Measurements from ENCODE around the gene RHOA.
"Not testable (repeated sequence)": the region's sequence is repeated elsewhere in the genome, so short reads cannot be mapped to it uniquely, and the experiment has no call there.

RHOA gene

DNA sequence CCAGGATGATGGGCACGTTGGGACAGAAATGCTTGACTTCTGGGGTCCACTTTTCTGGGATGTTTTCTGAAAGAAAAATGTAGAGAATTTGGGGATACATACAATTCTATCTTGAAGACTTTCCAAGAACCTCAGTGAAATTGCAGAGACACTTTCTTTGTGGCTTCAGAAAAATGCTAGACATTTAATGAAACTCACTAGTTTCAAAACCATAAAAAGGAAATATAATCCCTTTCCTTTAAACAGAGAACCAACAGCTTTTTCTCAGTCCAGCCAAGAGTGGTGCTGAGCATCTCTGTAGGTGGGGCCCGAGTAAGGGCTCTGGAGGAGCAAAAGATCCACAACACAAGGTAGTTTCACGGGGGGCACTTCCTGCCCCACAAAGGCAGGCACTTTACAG lies 49.2 kb downstream of the RHOA start:
- no peak for DNase-seq (ENCODE audit: low spot score)

DNA sequence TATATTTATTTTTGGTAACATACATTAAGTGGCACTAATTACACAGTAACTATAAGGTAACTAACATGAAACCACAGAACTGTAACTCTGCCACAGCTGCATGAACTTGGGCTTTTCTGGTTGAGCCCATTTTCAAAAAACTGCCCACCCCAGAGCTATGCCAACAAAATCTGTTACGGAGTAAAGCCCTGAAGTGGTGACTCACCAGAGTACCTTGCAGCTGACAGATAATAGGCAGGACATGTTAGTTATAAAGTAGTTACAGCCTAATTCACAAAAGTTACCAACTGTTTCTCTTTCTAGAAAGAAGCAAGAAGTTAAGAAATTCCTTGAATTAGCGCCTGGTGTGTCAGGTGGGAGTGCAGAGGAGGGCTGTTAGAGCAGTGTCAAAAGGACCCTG lies 52.2 kb downstream of the RHOA start:
- no peak for DNase-seq (ENCODE audit: low spot score)

DNA sequence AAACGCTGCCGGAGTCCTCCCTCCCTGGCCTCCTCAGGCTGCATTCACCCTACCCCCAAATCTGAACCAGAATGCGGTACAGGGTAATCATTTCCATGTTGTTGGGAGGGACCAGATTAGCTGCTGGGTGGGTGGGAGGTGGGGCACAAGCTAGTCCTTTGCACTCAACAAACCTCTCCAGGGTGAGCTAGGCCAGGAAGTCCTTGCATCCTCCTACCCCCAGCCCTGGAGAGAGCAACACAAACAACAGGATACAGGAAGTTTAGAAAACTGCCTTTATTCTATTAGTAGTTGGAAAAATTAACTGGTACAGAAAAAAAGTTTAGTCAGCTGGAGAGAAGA lies 52.9 kb downstream of the RHOA start:
- DNase-seq (ENCODE audit: low spot score) = no peak

DNA sequence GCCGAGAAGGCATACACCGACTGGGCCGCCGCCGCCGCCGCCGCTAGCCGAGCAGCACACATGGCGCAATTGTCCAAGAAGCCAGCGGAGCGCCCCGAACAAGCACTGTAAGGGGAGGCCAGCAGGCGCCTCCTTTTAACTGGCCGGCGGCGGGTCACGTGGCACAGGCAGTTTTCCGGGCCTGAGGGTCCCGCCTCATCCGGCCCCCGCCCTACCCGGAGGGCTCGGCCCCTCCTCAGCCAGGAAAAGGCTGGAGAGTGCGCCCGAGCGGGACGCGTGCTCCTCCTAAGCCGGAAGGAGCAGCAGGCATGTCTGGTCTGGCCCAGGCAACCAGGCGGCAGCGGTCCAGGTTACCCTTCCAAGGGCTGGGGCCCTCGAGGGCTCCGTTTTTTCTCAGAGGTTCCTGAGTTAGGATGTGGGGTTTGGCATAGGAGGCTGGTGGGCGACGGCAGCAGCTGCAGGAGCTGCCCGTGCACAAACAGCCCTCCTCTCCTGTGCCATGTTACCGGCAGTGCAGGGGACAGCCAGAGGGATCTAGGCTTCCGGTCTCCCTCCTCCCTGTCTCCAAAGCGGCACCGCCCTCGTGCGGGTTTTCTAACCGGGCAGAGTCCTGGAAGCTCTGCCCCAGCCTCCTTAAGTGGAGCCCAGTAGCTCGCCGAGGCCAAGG lies 53.4 kb downstream of the RHOA start, which contains the start of gene GPX1:
Gene GPX1 (minus strand): TSS at position 137 of the 667 bp plus-strand sequence. CDS start 75 bp downstream, at position 62.
- peak; percentile 93 for DNase-seq (ENCODE audit: low spot score)

DNA sequence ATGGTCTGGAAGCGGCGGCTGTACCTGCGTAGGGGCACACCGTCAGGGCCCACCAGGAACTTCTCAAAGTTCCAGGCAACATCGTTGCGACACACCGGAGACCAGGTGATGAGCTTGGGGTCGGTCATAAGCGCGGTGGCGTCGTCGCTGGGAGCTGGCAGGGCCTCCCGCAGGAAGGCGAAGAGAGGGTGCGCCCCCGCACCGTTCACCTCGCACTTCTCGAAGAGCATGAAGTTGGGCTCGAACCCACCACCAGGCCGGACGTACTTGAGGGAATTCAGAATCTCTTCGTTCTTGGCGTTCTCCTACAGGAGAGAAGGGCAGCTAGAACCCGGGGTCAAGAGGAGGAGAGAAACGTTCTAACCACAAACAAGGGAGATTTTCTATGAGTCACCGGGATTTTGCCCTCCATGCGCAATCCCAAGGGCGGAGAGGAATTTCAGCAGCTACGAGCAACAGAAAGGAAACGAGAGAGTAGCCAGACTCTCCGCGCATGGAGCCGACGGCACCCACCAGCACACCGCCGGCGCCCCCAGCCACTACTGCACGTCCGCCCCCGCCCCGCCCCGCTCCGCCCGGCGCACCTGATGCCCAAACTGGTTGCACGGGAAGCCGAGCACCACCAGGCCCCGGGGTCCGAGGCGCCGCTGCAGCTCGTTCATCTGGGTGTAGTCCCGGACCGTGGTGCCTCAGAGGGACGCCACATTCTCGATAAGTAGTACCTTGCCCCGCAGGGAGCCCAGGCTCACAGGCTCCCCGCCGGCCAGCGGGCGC lies 54.1 kb downstream of the RHOA start:
- peak; percentile 32 for DNase-seq (ENCODE audit: low spot score)

DNA sequence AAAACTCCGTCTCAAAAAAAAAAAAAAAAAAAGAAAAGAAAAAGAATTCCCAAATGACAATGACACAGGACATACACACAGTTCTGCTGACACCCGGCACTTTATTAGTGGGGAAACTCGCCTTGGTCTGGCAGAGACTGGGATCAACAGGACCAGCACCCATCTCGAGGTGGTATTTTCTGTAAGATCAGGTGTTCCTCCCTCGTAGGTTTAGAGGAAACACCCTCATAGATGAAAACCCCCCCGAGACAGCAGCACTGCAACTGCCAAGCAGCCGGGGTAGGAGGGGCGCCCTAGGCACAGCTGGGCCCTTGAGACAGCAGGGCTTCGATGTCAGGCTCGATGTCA lies 54.7 kb downstream of the RHOA start:
- not testable (repeated sequence) for DNase-seq (ENCODE audit: low spot score)

DNA sequence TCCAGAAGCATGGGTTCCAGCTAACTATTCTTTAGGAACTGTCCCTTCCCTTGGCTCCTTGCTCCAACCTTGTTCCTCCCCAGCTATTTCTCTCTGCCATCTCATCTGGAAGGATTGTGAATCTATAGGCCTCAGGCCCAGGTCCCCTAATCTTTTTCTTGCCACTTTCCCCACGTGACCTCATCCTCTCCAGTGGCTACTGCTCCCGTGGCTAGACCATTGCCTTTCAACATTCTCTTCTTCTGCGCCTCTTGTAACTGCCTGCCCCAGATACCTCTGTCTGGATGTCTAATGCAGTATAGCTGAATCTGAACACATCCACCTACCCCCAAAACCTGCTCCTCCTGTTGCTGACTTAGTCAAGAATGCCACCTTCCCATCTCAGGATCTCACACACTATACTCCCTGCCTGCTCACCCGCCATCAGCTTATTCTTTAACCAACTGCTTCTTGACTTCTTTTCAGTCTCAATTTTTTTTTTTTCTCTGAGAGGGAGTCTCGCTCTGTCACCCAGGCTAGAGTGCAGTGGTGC lies 58.8 kb downstream of the RHOA start:
- DNase-seq (ENCODE audit: low spot score) = no peak

DNA sequence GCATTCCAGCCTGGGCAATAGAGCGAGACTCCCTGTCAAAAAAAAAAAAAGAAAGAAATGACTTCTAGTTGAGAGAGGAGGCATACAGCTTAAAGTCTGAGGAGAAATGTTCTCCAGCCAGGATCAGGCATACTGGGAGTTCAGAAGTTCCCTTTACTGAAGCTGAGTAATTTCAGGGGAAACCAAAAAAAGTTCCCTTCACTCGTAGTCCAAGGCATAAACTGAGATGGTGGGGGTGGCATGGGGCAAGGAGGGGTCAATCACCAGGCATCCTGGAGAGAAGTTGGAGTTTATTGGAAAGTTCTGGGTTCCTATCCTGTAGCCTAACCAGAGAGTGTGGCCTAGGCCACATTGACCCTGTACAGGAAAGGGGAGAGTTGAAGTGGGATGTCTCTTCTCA lies 59.5 kb downstream of the RHOA start:
- no peak for DNase-seq (ENCODE audit: low spot score)

DNA sequence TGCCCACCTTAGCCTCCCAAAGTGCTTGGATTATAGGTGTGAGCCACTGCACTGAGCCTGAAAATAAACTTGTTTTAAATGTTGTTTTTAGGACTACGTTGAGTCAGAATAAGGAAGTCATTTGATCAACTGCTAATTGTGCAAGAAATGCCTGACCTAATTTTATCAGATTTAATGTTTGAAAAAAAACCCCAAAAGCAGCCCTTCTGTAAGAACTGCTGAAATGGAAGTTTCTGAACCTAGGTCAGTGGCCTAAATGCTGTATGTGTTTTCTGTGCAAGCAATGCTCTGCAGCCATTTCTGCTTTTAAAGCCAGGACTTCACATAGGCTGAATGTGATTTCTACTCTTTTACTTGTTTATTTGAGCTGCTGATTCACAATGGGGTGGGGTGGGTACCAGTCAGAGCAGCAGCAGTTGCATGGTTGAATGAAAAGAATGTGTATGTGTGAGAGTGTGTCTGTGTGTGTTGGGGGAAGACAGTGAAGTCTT lies 60.2 kb downstream of the RHOA start:
- no peak for DNase-seq (ENCODE audit: low spot score)

DNA sequence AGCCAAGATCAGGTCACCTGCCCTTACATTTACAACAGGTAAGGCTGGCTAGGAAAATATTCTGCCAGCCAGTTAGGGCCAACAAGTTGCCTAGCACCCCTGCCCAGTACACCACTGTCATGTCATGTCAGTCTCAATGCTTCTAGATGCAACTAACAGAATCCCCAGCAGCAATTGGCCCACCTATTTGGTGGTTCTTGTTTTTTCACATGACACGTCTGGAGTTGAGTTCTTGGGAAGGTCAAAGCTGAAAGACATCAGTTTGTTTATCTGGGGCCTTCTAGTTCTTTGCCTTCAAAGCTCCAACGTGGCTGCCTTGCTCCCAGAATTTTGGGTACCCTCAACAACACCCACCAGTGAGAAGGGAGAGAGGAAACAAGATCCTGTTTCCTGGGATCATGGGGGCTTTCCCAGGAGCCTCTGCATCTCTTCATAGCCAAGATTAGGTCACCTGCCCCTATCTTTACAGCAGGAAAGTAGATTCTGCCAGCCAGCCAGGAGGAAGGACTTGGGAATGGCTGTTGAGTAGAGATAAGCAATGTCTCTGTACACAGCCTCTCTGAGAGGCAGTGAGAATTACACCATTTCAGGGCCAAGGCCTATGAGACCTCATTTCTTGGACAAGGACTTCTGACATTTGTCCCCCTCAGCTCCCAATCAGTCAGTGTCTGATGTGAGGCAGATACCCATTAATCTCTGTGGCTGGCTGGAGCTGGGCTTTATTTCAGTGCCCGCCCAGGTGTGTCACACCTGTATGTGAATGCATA lies 62.2 kb downstream of the RHOA start:
- DNase-seq (ENCODE audit: low spot score) = no peak

DNA sequence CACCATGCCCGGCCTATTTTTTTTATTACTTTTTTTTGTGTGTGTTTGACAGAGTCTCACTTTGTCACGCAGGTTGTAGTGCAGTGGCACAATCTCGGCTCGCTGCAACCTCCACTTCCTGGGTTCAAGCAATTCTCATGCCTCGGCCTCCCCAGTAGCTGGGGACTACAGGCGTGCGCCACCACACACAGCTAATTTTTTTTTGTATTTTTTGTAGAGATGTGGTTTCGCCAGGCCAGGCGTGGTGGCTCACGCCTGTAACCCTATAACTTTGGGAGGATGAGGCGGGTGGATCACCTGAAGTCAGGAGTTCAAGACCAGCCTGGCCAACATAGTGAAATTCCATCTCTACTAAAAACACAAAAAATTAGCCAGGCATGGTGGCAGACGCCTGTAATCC lies 63.4 kb downstream of the RHOA start:
- not testable (repeated sequence) for DNase-seq (ENCODE audit: low spot score)

DNA sequence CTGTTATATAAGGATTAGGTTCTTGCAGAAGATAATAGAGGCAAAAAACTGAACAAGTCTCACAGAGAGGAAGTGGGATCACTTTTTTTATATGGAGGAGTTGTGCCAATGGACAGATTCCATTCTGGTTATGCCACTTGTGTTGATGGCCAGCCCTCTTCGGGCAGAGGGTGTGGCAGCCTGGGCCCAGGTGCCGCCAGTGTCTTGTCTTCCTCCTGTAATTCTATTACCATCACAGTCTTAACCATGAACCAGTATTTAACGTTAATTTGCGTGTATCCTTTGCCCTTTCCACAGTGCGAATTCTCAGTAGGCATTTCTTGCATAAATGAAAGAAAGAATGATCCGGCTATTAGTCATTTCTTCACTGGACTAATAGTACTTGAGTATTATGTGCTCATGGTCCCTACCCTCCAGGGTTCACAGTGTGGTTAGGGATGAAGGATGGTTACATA lies 65.0 kb downstream of the RHOA start:
- DNase-seq (ENCODE audit: low spot score) = no peak

DNA sequence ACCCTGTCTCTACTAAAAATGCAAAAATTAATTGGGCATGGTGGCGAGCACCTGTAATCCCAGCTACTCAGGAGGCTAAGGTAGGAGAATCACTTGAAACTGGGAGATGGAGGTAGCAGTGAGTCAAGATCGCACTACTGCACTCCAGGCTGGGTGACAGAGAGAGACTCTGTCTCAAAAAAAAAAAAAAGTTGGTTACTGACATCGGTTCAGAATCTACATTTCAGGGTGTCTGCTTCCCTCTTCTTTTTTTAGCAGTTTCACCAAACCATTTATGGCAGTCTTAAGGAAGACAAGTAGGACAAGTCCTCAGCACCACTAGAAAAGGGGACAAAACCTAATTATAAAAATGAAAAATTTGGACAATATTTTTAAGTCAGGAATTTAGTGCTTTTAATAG lies 68.6 kb downstream of the RHOA start:
- no peak for DNase-seq (ENCODE audit: low spot score)

DNA sequence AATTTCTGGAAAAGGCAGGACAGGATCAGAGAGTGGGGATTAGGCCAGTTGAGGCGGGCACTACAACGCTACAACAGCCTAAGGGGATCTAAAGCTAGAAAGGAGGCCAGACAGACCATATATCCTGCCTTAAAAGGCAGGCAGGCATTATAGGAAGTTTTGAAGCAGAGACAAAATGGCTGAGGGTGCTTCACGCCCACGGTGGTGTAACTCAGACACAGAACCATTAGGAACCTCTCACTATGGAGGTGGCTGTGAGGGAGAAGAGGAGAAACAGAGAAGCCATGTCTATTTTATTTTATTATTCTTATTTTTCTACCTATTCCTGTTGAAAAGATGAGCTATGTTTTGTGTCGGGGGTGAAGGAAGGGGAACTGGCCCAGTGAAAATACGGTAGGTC lies 69.8 kb downstream of the RHOA start:
- DNase-seq (ENCODE audit: low spot score) = no peak

DNA sequence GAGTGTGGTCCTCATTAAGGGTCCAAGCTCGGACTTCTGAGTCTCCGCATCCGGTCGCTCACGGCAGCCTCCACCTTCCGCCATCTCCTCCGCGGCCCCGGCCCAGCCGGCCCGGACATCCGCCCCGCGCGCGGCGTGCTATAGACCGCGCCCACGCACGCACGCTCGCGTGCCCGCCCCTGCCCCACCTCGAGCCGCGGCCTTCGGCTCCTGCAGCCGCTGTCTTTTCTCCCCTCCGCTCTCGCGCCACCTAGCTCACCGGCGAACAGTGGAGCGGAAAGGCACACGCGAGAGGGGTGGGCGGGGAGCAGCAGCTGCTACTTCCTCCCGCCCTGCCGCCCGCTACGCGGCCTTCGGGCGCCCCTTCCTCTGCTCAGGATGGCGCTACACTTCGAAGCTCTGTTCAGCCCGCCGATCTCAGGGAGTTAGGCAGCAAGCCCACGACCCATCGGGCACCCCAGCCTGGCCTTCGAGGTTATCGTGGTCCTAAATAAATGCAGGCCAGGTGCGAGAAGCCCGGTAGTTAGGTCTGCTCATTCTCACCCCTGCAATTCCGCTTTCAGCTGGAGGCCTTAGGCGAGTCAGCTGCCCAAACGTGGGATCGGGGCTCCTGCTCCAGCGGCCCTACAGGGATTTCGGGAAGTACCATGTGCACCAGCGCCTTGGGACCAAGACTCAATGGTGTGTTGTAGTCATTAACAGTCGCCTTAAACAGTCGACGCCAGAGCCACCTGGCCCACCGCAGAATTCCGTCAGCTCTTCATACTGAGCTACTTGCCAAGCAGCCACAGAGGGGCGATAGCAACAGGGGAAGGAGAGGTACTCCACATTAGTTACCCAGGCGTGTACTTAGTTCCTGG lies 71.6 kb downstream of the RHOA start, which contains the start of gene USP4:
Gene USP4 (minus strand): TSS at position 113 of the 860 bp plus-strand sequence. CDS start 29 bp downstream, at position 84.
- peak; percentile 96 for DNase-seq (ENCODE audit: low spot score)

DNA sequence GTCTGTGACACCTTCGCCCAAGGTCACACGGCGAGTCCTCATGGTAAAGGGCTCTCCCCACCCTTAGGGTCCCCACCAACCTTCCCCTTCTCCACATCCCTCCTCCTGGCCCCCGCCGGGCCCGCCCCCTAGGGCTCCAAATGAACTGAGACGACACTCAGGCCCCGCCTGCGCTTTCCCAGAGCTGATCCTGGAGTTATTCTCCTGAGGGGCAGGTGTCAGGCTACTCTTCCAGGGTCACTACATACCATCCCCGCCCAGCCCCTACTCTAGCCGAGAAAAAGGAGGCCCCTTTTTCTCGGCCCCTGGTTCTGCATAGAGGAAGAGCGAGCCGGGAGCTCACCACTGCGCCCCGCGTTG lies 72.2 kb downstream of the RHOA start:
- no peak for DNase-seq (ENCODE audit: low spot score)

DNA sequence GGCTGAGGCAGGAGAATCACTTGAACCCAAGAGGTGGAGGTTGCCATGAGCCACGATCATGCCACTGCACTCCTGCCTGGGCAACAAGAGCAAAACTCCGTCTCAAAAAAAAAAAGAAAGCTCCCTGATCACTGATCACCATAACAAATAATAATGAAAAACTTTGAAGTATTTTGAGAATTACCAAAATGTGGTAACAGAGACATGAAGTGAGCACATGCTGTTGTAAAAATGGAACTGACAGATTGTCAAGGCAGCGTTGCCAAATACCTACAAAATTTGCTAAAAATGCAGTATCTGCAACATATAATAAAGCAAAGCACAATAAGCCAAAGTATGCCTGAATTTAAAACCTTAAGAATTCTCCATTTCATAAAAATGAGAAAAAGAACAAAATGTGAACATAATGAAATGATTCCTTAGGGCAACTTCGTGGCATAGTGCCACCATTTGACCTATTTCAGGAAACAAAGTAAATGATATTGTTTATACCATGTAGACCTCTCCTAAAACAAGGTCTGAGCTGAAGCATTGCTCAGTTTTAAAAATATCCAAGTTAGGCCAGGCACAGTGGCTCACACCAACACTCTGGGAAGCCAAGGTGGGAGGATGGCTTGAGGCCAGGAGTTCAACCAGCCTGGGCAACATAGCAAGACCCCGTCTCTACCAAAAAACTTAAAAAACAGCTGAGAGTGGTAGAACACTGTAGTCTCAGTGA lies 77.7 kb downstream of the RHOA start:
- no peak for DNase-seq (ENCODE audit: low spot score)

DNA sequence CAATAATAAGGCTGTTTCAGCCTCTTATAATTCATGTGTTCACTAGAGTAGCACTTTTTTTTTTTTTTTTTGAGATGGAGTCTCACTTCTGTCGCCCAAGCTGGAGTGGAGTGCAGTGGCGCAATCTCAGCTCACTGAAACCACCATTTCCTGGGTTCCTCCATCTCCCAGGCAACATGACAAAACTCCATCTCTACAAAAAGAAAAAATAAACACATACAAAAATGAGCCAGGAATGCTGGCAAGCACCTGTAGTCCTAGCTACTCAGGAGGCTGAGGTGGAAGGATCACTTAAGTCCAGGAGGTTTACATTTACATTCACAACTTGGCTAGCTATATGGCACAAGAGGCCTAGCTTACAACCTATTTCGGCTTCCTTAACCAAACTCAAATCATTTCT lies 78.7 kb downstream of the RHOA start:
- DNase-seq (ENCODE audit: low spot score) = peak; percentile 36

DNA sequence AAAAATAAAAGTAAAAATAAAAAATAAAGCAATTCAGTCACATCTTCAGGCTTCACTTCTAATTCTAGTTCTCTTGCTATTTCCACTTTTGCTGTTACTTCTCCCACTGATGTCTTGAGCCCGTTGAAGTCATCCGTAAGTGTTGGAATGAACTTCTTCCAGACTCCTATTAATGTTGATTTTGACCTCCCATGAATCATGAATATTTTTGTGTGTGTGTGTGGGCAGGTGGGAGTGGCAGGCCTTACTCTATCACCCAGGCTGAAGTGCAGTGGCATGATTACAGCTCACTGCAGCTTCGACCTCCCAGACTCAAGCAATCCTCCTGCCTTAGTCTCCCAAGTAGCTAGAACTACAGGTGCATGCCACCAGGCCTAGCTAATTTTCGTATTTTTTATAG lies 82.6 kb downstream of the RHOA start:
- no peak for DNase-seq (ENCODE audit: low spot score)

DNA sequence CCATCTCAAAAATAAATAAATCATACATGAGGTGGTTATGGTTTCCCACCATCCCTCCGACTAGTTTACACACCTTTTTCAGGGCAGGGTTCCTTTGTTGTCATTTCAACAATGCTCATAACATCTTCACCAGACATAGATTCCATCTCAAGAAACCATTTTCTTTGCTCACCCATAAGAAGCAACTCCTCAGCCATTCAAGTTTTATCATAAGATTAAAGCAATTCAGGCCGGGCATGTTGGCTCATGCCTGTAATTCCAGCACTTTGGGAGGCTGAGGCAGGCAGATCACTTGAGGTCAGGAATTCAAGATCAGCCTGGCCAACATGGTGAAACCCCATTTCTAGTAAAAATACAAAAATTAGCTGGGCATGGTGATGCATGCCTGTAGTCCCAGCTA lies 83.4 kb downstream of the RHOA start:
- DNase-seq (ENCODE audit: low spot score) = not testable (repeated sequence)

DNA sequence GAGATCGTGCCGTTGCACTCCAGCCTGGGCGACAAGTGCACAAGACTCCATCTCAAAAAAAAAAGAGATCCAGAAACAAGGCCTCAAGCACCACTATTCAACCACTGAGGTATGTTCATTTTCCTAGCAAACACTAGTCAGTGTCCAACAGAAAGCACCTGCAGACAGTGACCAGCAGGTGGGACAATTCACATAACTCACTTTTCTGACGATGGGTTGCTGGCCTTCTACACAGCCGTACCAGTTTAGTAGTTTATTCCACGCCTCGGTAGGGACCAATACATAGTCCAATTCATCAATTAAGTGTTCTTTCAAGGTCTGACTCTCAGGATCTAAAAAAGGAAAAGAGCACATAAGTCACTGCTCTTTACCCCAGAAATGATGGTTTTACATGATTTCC lies 84.3 kb downstream of the RHOA start:
- DNase-seq (ENCODE audit: low spot score) = no peak
